HG02852 (cell line): ENCODE data around the gene CCDC90B.

Source experiments
- ATAC-seq: cut with Tn5 transposase; IDR thresholded peaks from one replicate; pipeline ENCODE4 v1.9.1; 2021; ENCODE audit warnings: mild to moderate bottlenecking, moderate library complexity; ENCODE audit not compliant: unreplicated experiment

CCDC90B gene

GRCh38 chr11:83241291-83241946 lies 44.7 kb downstream of the CCDC90B start:
- ATAC-seq: peak; percentile 90

- no peak for ATAC-seq
These were observed 48.1 kb downstream of the CCDC90B start for GRCh38 chr11:83238111-83238510.

- ATAC-seq: no peak
These were observed 50.3 kb downstream of the CCDC90B start for GRCh38 chr11:83235825-83236224.

- no peak for ATAC-seq
These were observed 62.7 kb downstream of the CCDC90B start for GRCh38 chr11:83223457-83223856.

GRCh38 chr11:83222499-83222898 lies 63.7 kb downstream of the CCDC90B start:
- ATAC-seq: no peak

GRCh38 chr11:83221694-83222093 lies 64.5 kb downstream of the CCDC90B start:
- ATAC-seq: no peak

DNA sequence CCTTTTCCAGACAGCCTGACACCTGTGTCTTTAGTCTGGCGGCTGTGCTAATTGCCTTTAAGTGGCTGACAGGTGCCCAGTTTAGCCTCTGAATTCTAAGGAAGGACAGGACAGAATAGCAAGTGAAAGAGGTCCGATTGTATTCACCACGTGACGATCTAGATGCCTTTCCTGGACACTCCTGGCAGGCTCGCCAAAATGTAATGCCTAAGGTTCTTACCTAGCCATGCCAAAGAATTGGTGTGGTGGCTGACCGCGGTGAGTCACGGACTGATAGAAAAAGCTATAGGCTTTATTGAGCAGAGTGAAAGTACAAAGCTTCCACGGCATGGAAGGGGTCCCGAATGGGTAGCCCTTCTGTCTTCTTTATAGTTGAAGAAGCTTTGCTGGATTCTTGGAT lies 65.9 kb downstream of the CCDC90B start:
- ATAC-seq: no peak

DNA sequence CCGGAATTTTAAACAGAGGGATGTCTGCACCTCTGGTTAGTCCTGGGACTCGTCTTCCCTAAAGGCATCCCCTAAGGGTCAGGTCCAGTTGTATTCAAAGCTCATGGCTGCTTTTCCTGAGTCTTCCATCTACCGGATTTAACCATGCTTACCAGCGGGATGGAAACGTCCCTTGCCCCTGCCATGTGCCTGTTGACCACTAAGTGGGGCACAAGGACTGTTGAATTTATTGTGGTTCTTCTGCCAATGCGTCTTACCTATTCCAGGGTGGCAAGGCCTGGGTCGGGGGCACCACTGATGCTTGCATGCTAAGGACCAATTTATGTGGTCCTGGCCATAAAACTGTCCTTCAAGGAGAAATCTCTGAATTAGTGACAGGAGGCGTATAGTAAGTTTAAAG lies 67.1 kb downstream of the CCDC90B start:
- no peak for ATAC-seq
